Measurements from ENCODE around the gene TEX35.

Gene TEX35

DNA sequence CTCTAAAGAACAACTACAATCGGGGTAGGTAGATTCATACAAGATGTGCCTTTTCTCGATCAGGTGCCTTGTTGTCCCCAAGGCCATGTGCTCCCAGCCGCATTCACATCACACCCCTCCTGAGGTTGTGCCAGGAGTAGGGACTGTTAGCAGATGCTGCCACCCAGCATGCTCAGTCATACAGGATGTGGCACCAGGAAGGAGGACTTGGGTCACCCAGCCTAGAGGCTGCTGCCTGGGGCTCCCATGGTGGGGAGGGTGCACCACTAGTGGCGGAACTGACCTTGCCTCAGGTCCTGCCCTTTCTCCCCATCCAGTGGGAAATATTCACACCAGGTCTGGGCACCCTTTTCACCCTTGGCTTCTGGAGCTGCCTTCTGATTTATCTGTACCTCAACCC lies 8.3 kb downstream of the TEX35 start:
- no peak for DNase-seq

GRCh38 chr1:178527117-178527516 lies 14.2 kb downstream of the TEX35 start:
- no peak for DNase-seq

GRCh38 chr1:178528228-178528952 lies 15.5 kb downstream of the TEX35 start:
- DNase-seq = no peak

- DNase-seq = no peak
Measured at GRCh38 chr1:178528953-178529335, 16.0 kb downstream of the TEX35 start.

- DNase-seq = no peak
Measured at GRCh38 chr1:178529364-178530036, 16.6 kb downstream of the TEX35 start.

GRCh38 chr1:178530037-178530402 lies 17.1 kb downstream of the TEX35 start:
- DNase-seq = no peak

DNA sequence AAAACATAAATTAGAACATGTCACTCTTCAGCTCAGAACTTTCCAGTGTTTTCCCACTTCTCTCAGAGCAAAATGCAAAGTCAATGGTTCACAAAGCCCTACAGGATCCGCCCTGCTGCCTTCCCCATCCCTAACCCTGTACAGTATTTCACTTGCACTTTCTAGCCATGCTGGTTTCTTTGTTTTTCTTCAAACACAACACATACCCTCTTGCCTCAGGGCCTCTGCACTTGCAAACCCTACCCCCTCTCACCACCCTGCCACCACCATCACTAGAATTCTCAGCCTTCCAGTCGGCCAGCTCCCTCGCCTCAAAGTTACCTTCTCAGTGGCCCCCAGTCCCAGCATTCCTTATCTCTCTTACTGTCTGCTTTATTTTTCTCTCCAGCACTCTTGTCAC lies 17.6 kb downstream of the TEX35 start:
- DNase-seq = no peak

- no peak for DNase-seq
Measured at GRCh38 chr1:178531887-178532286, 19.0 kb downstream of the TEX35 start.

GRCh38 chr1:178532392-178532791 lies 19.5 kb downstream of the TEX35 start:
- peak; percentile 80 to 83 for DNase-seq

GRCh38 chr1:178533121-178533946 lies 20.4 kb downstream of the TEX35 start:
- DNase-seq = no peak

DNA sequence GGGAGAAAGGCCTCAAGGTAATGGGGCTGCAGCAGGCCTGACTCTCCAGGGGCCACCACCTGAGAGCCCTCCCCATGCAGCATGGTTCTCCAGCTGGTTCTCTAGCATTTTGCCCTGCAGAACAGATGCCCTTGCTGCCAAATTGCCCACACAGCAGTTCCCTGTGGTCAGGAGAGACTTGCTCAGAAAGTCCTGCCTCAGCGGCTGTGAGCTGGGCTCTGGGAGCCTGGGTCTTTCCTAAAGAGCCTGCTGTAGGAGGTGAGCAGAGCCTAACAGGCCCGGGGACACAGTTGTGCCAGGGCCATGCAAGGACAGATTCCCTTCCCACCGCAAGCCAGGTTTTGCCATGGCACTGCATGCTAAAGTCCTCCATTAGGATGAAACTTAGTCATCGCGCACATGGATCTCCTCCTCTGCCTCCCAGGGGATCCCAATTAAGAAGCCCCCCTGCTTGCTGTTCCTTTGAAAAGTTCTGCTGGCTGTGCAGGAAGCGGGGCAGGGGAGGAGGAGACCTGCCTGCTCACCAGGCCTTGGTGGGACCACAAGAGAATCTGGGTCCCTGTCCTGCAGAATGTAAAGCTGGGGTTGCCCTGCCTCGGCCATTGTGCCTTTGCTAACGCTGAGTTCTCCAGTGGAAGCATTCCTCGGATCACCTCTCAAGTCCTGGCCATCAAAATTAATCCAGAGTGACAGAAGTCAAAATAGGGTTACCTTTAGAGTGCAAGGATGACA lies 21.4 kb downstream of the TEX35 start:
- no peak for DNase-seq

- DNase-seq = no peak
Measured at GRCh38 chr1:178536329-178536728, 23.4 kb downstream of the TEX35 start.

- no peak for DNase-seq
Measured at GRCh38 chr1:178536844-178537371, 24.0 kb downstream of the TEX35 start.

DNA sequence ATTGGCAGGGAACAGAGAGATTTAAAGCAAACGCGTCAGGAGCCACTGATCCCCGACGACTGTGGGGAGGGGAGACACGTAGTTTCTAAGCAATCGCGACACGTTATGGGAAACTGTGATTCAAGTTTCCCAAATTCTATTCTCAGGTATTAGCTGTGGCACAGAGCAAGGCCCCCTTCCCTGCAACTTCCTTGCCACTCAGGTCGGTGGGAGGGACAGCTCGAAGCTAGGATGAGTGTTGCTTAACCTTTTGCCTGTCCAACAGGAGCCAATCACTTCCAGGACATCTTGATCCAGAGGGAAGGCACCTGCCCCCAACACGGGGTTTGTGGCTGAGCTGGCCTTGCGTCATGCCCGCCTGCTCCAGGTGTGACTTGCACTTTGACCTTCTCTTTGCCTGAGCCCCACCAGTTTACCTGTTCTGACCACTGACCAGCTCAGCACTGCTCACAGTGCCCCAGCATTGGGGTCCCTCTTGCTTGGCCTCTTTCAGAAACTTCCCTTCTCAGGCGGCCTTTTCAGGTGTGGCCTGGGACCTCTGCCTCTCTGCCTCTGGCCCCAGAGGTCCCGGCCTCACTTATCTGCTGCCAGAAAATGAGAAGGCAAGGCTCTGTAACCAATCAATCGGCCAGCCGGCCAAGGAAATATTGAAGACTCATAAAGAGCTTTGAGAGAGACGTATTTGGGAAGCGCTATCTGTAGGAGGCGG lies 24.6 kb downstream of the TEX35 start:
- DNase-seq = no peak

DNA sequence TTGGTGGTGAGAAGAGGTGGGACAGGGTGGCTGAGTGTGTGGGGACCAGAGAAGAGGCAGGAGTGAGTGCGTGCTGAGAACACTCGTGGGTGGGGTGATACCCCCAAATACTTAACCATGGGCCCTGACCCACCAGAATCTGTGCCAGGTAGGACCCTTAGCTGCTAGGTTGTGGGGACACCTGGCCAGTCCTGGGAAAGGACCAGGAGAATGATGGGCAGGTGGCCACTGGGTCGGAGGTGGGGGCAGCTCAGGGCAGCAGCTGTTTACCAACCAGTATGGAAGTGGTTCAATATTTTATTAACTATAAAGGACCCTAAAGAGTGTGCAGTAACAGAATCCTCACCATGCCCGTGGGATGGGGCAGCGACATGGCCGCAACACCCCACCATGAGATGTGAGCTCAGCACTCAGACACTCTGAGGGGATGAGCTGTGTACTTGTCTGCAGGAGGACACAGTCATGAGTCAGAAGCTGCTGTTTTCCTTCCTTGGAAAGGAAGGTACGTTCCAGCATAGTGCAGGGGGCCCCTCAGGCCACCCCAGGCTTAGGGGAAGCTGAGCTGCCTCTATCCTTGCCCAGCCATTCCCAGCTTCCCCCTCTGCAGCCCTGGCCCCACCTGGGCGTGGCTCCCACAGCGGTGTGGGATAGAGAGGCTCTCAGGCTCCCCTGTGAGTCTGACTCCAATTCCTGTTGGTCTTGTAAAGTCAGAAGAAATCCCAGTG lies 25.4 kb downstream of the TEX35 start:
- no peak for DNase-seq

DNA sequence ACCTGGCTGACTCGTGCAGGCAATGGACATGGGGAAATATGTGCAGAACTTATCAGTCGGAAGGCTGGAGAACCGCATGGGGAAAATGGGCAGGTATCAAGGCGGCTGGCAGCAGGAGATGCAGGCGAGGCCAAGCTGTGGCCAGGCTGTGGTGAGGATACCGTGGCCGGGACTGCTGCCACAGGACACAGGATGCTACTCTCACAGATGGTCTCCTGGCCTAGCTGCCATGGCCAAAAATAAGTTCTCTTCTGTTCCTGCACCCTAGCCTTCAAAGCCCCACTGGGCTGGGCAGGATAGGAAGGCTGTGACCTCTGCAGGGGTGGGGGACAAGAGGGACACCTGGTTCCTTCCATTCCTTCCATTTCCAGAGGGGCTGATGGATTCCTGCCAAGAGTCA lies 26.4 kb downstream of the TEX35 start:
- no peak for DNase-seq

GRCh38 chr1:178540204-178540603 lies 27.3 kb downstream of the TEX35 start:
- no peak for DNase-seq

DNA sequence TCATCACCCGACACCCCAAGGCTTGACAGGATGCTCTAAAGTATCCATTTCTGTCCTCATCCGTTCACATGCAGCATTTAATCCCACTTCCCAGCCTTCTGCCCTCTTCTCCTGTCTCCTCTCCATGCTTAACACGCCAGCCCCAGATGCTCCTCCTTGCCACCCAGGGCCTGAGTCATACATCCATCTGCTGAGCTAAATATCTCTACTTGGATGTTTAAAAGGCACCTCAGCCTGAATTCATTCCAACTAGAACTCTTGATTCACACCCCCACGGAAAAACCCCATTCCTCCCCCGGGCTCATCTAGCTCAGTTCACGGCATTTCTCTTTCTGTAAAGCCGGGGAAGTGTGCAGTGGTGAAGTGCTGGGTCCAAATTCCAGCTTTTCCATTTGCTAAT lies 27.7 kb downstream of the TEX35 start:
- no peak for DNase-seq

DNA sequence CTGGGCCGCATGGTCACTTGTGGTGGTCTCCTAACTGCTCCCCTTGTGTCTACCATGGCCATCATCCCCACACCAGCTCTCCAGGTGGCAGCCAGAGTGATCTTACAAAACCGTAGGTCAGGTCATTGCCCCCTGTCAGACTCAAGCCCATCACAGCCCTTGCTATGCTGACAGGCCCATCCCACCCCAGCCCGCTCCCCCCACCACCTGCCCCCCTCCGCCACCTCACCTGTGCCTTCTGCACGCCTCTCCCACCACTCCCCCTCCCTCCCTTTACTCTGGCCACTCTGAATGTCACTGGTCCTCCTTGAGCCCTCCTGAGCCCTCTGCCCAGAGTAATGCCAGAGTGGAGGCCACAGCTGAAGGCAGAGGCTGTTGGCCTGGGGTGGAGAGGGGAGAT lies 28.5 kb downstream of the TEX35 start:
- no peak for DNase-seq

DNA sequence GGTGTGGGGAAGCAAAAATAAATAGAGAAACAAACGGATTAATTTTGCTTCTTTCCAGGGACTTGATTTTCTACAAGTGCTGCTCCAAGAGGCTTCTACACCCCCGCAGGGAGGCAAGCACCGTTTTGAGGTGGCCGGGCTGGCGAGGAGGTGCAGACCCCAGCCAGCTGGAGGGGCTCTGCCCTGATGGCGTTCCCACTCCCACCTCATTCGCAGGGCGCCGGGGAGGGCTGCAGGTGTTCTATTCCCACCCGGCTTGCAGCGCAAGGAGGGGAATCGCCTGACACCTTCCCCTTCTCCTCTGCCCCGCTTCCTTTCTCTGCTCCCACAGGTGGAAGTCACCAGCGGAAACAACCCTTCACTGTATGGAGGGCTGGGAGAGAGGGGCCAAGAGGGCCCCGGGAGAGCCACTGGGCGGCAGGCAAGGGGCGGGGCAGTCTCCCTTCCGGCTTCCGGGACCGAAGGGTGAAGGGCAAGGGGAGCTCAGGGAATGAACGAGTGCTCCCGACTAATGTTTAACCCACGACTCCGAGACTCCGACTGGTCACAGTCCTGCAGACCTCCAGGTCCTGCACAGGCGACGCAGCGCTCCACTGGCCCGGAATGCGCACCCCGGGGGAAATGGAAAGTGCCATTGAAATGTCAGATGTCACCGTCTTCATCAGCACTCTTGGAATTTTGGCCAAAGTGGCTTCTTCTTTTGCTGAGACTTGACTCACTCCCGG lies 29.1 kb downstream of the TEX35 start:
- DNase-seq = peak; percentile 57 to 67

Data from stimulated activated CD4-positive, alpha-beta T cell treated with anti-CD3 and anti-CD28 coated beads, Interleukin-2, amount 100 ng/mL, for 24 hours (primary cell).